ENCODE data around the gene NRG2. TPM values are rescaled to one million over a fixed set of nuclear protein-coding genes. Genes with fewer than 3 reads are reported as not detected.

Gene NRG2
- total RNA-seq, 1 donor from 2014 or later: 1.4 TPM

DNA sequence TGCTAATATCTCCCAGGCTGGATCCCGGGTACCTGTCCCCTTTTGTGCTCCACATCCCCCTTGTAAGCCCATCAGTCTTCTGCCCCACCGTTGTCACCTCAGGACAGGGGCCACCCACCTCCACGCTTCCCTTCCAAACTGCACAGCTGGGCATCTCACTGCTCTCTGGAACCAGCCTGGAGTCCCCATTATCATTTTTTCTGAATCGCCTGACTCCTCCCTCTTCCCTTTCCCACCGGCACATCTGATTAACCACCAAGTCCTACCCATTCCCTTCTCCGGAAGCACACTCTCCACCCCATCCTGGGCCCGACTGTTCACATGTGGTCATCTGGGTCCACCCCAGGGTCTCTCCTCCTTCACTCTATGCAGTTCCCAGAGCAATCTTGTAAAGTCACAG, 193.6 kb downstream of the NRG2 start:
- DNase-seq (ENCODE audit: extremely low spot score, unreplicated experiment): no peak
- H3K9me3 Mint-ChIP-seq: no peaks in the 10 kb centered on the region
- no peaks in the 10 kb centered on the region for H3K36me3 Mint-ChIP-seq
- TF ChIP-seq, protein P1, sequence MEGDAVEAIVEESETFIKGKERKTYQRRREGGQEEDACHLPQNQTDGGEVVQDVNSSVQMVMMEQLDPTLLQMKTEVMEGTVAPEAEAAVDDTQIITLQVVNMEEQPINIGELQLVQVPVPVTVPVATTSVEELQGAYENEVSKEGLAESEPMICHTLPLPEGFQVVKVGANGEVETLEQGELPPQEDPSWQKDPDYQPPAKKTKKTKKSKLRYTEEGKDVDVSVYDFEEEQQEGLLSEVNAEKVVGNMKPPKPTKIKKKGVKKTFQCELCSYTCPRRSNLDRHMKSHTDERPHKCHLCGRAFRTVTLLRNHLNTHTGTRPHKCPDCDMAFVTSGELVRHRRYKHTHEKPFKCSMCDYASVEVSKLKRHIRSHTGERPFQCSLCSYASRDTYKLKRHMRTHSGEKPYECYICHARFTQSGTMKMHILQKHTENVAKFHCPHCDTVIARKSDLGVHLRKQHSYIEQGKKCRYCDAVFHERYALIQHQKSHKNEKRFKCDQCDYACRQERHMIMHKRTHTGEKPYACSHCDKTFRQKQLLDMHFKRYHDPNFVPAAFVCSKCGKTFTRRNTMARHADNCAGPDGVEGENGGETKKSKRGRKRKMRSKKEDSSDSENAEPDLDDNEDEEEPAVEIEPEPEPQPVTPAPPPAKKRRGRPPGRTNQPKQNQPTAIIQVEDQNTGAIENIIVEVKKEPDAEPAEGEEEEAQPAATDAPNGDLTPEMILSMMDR (conservative IDR thresholded peaks at IDR 0.05): no peak
- H3K27me3 Mint-ChIP-seq: peaks cover 65% of the 10 kb centered on the region
- no peak overlapping the region for H3K27ac Mint-ChIP-seq
- peak overlapping the region; percentile 76 for H3K4me3 Mint-ChIP-seq
- H3K4me1 Mint-ChIP-seq (ENCODE audit: unreplicated experiment): no peaks in the 10 kb centered on the region

DNA sequence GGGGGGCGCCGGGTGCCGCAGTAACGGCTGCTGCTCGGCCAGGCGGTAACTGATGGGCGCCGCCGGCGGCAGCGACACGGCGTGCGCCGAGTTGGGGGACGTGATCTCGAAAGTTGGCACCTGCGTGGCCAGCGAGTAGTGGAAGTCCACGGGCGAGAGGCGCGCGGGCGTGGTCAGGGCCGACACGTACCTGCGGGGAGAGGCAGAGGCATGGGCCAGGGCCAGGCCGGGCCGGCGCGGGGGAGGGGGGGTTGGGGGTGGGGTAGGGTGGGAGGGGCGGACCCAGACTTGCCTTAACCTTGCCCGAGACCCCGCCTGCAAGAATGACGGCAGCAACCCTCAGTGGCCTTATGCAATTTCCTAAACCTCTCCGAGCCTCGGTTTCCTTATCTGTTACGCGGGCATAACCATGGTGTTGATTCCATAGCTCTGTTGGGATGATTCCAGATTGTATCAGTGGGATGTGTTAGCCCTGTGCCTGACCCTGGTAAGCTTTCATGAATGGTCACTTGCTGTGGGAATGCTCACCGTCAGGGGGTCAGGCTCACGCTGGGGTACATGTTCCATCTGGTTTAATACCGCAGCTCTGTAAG, 194.5 kb downstream of the NRG2 start:
- no peaks in the 10 kb centered on the region for H3K9me3 Mint-ChIP-seq
- DNase-seq (ENCODE audit: extremely low spot score, unreplicated experiment): no peak
- no peaks in the 10 kb centered on the region for H3K4me1 Mint-ChIP-seq (ENCODE audit: unreplicated experiment)
- H3K4me3 Mint-ChIP-seq: peak overlapping the region; percentile 76
- peaks cover 68% of the 10 kb centered on the region for H3K27me3 Mint-ChIP-seq
- H3K36me3 Mint-ChIP-seq: no peaks in the 10 kb centered on the region
- no peak overlapping the region for H3K27ac Mint-ChIP-seq
- TF ChIP-seq, protein P1 (conservative IDR thresholded peaks at IDR 0.05): no peak

DNA sequence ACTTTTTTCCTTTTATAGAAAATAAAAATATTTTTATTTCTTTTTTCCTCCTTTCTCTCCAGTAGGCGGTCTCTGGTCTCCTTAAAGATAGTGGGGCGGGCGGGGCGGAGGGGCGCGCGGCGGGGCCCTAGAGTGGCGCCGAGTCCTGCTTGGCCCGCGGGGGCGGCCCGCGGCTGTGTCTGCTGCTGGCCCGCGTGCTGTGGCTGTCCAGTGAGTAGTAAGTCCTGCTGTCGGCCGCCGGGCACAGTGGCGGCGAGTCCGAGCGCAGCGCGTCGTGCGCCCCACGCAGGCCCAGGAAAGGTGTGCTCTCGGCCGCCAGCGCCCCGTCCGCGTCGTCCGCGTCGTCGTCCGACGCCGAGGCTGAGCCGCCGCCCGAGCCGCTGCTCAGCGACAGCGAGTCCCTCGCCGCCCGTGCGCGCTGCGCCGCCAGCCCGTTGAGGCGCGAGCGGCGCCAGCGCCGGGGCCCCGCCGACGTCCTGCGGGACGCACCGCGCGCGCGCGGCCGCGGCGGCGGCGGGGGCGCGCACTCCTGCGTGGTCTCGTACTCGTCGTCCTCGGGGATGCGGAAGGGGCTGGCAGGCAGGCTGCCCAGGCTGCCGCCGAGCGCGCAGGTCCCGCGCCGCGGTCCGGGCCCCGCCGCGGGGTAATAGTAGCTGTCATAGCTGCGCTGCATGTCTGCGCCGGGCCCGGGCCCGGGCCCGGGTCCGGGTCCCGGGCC, 195.2 kb downstream of the NRG2 start:
- peaks cover 68% of the 10 kb centered on the region for H3K27me3 Mint-ChIP-seq
- DNase-seq (ENCODE audit: extremely low spot score, unreplicated experiment): peak; percentile 79
- no peaks in the 10 kb centered on the region for H3K36me3 Mint-ChIP-seq
- peak overlapping the region; percentile 54 for H3K4me3 Mint-ChIP-seq
- no peak overlapping the region for H3K27ac Mint-ChIP-seq
- TF ChIP-seq, protein P1 (conservative IDR thresholded peaks at IDR 0.05): peak; percentile 57
- H3K9me3 Mint-ChIP-seq: no peaks in the 10 kb centered on the region
- no peaks in the 10 kb centered on the region for H3K4me1 Mint-ChIP-seq (ENCODE audit: unreplicated experiment)

DNA sequence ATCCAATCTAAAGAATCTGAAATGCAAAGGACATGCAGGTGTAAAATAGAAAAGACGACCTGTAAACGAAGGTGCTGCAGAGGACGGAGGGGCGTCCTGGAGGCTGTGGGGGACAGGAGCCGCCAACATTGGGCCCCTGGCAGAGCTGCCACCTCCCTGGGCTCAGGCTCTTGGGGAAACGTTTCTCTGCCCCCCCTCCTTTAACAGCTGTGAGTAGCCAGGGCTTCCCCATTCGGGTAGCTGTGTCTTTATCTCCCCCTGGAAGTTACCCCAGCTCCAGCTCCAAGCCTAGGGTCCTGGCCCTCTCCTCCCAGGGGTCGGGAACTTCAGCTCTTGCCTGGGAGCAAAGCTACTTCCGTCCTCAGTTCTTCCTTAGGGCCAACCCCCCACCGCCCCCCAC, 196.0 kb downstream of the NRG2 start:
- Mint-ChIP-seq H3K27me3 (peaks cover 70% of the 10 kb centered on the region), H3K4me1 (ENCODE audit: unreplicated experiment) (no peaks in the 10 kb centered on the region), H3K9me3 (no peaks in the 10 kb centered on the region), H3K36me3 (no peaks in the 10 kb centered on the region), H3K4me3 (peak overlapping the region; percentile 61), H3K27ac (no peak overlapping the region)
- DNase-seq (ENCODE audit: extremely low spot score, unreplicated experiment): no peak
- TF ChIP-seq, protein P1 (conservative IDR thresholded peaks at IDR 0.05): no peak

DNA sequence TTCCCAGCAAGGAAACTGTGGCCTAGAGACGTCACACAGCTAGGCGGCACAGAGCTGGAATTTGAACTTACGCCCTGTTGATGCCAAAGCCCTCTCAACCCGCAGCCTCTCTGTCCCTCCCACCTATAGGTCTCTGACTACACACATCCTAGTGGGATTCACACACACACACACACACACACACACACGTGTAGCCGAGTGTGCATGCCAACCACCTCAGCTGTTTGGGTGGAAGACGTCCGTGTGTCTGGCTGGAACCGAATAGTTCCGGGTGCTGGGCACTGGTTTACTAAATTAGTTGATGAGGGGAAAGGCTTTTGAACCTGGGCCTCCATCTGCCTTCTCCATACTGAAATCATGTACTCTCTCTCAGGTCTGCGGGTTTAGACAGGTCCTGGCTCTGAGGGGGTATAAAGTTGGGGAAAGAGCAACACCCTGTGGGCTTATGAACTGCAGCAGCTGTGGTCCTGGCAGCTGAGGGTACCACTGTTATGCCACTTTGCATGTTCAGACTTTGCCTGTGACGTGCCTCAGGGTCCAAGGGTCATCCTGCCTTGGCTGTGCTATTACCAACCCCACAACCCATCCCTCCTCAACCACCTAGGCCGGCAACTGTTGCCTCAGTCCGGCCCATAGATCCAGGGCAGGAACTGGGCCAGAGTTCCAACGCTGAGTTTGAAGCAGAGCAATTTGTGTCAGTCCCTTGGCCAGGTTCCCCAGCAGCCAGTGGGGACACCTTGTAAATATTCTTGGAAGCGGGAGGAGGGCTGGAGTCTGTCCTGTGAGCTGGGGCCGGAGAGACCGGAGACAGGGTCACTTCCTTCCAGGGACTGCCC, 197.0 kb downstream of the NRG2 start:
- peaks cover 77% of the 10 kb centered on the region for H3K27me3 Mint-ChIP-seq

More for the DNA sequence above, 197.0 kb downstream of the NRG2 start:
- Mint-ChIP-seq H3K36me3 (no peaks in the 10 kb centered on the region), H3K27ac (no peak overlapping the region), H3K4me1 (ENCODE audit: unreplicated experiment) (no peaks in the 10 kb centered on the region), H3K9me3 (no peaks in the 10 kb centered on the region), H3K4me3 (peak overlapping the region; percentile 44)
- TF ChIP-seq, protein P1 (conservative IDR thresholded peaks at IDR 0.05): no peak
- DNase-seq (ENCODE audit: extremely low spot score, unreplicated experiment): no peak
